ENCODE results near the gene OCRL. TPM values are rescaled to one million over a fixed set of nuclear protein-coding genes. Genes with fewer than 3 reads are reported as not detected.

The OCRL gene
- total and polyA plus RNA-seq, 2 of the 4 experiments (the other 2 are of a cell fraction) = 19.4 to 20.6 TPM

DNA sequence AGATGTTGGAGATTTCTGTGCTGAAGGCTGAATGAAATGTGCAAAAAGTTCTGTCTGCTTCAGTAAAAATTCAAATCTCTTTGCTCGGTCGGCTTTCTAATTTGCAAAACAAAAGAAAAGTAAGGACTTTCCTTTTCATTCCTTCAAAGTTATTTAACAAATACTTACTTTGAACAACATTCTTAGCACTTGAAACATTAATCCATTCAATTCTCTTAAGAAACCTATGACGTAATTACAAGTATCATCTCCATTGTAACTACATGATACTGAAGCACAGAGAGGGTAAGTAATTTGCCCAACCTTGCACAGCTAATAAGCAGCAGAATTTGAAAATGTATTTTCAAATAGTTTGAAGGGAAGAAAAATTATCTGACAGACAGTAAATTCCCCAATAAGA lies 23.7 kb upstream of the OCRL start:
- Histone ChIP-seq H3K9ac (ENCODE audit: low read depth, low read length) (no peak overlapping the region), H2AK5ac (ENCODE audit: low read depth, low read length) (no peak overlapping the region), H3K4me2 (ENCODE audit: low read depth, low read length) (no peak overlapping the region), H2BK120ac (ENCODE audit: low read depth, low read length) (no peak overlapping the region), H3K4me1 (ENCODE audit: control insufficient read depth, insufficient read depth, low read length) (no peaks in the 10 kb centered on the region), H3K14ac (replicated peaks; ENCODE audit: low read depth, low read length) (no peak overlapping the region), H4K8ac (ENCODE audit: low read depth in 2 of 2, low read length in 2 of 2) (no peak overlapping the region), H3K56ac (ENCODE audit: extremely low read depth, insufficient read depth, low read length) (no peak overlapping the region), H3K23ac (ENCODE audit: low read depth, low read length) (no peak overlapping the region), H3K36me3 (ENCODE audit: control insufficient read depth, insufficient read depth, low read length) (peaks cover 14% of the 10 kb centered on the region), H2BK20ac (ENCODE audit: low read depth, low read length) (no peak overlapping the region), H3K79me1 (ENCODE audit: low read depth in 1 of 2, low read length in 2 of 2) (peaks cover 0 to 10% of the 10 kb centered on the region in 2 experiments; a peak in 2 of 4 replicates), H2BK5ac (ENCODE audit: low read depth, low read length, poor library complexity, severe bottlenecking) (no peak overlapping the region), H3K4me3 (ENCODE audit: insufficient read depth, low read depth, low read length) (no peak overlapping the region), H4K91ac (ENCODE audit: insufficient read depth, low read depth, low read length) (no peak overlapping the region), H2AFZ (replicated peaks; ENCODE audit: low read length, poor library complexity) (no peak overlapping the region), H3K9me3 (ENCODE audit: control insufficient read depth, insufficient read depth, low read length) (no peaks in the 10 kb centered on the region), H2BK15ac (ENCODE audit: low read depth, low read length) (no peak overlapping the region), H4K20me1 (ENCODE audit: insufficient read depth, low read length) (peaks cover 11% of the 10 kb centered on the region; the same call in 1 of the 2 replicates), H3K18ac (ENCODE audit: low read depth, low read length) (no peak overlapping the region), H3K27me3 (ENCODE audit: control insufficient read depth, insufficient read depth, low read length) (no peaks in the 10 kb centered on the region), H3K9me1 (ENCODE audit: insufficient read depth, low read length) (no peaks in the 10 kb centered on the region), H3K27ac (ENCODE audit: insufficient read depth, low read length) (no peak overlapping the region), H4K5ac (ENCODE audit: low read depth, low read length) (no peak overlapping the region), H2AK9ac (replicated peaks; ENCODE audit: low read depth, low read length, poor library complexity) (no peak overlapping the region), H3K4ac (ENCODE audit: low read depth, low read length) (no peak overlapping the region)
- no peak for TF ChIP-seq SMC3 (IDR thresholded peaks at IDR 0.05; ENCODE audit: low read depth, low read length)
- no peak for TF ChIP-seq FOS (IDR thresholded peaks at IDR 0.05; ENCODE audit: low read depth, low read length)
- TF ChIP-seq BHLHE40 (IDR thresholded peaks at IDR 0.05; ENCODE audit: low read depth, low read length) = no peak
- no peak for TF ChIP-seq NFE2L2 (IDR thresholded peaks at IDR 0.05; ENCODE audit: low read depth, low read length)
- TF ChIP-seq CHD1 (IDR thresholded peaks at IDR 0.05; ENCODE audit: low read depth, low read length) = no peak
- TF ChIP-seq MAZ (IDR thresholded peaks at IDR 0.05; ENCODE audit: borderline replicate concordance, low read depth, low read length) = no peak
- TF ChIP-seq RCOR1 (IDR thresholded peaks at IDR 0.05; ENCODE audit: insufficient replicate concordance, low read length) = no peak
- ChIA-PET CTCF (no interaction called here), POLR2A (ENCODE audit: unreplicated experiment) (no interaction called here)
- DNase-seq (no peak), ATAC-seq (ENCODE audit: low read depth) (no peak)
- in situ Hi-C loops (cut with MboI; ENCODE audit: low sequenced_read_pairs) = no loop called here
- intact Hi-C loops (cut with micrococcal nuclease) = no loop called here
- WGBS, 2 experiments (ENCODE audit: extremely low coverage in 2 of 2, insufficient read length in 1 of 2) = no CpG with 5 or more reads among the region's 3 CpGs
- BruUV-seq (replicated peaks) = no TSS peak
- dilution Hi-C loops (cut with HindIII; ENCODE audit: low sequenced_read_pairs, unreplicated experiment) = no loop called here

Data from IMR-90 (cell line).